ENCODE data around the gene LY6G5B. TPM values are rescaled to one million over a fixed set of nuclear protein-coding genes. Genes with fewer than 3 reads are reported as not detected.
A peak's percentile ranks its signal among the peaks of the same experiment; 100 is the strongest.

The LY6G5B gene
- total RNA-seq, 2 experiments from 2014 or later, result 17.6 to 21.4 TPM

DNA sequence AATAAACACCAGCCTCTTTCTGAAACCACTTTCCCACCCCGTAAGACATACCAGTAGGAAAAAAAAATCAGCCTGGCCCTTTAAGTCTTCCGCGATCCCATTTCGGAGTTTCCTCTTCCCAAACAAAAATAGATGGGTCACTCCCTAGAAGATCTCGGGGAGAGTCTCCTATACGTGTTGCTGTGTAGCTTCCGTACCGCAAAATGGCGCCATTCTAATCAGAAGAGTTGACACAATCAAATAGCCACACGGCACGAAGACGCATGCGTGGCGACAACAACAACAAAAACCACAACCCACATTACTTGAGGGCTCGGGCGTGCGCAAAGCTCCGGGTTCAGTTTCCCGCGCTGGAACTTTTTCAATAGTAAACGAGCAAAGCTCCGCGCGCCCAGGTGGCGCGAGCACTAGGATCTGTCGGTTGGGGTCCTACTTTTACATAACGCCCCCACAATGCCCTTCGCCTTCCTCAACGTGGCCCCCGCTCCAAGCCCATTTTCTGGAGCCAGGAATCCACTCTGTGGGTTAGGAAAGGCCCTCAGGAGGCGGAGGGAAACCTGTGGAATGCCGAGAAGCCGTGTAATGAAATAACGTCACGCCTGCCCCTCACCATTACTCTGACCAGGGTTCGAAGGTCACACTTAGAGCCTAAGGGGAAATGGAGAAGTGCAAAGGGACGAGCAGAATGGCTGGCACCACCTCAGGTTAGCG, 4.8 kb upstream of the LY6G5B start, which contains the start of gene GPANK1:
Gene GPANK1 (minus strand): TSS at position 208 of the 711 bp plus-strand sequence. CDS start 519 bp downstream, outside the sequence.
- no peaks in the 10 kb centered on the region for H3K9me3 Mint-ChIP-seq
- H3K4me3 Mint-ChIP-seq, result peak within 1 kb of the TSS; percentile 96
- peak; percentile 86 for DNase-seq
- H3K36me3 Mint-ChIP-seq, result peaks cover 69% of the 10 kb centered on the region
- H3K27ac Mint-ChIP-seq, result peak within 1 kb of the TSS; percentile 97
- peaks cover 51% of the 10 kb centered on the region for H3K4me1 Mint-ChIP-seq
- H3K27me3 Mint-ChIP-seq, result no peaks in the 10 kb centered on the region

DNA sequence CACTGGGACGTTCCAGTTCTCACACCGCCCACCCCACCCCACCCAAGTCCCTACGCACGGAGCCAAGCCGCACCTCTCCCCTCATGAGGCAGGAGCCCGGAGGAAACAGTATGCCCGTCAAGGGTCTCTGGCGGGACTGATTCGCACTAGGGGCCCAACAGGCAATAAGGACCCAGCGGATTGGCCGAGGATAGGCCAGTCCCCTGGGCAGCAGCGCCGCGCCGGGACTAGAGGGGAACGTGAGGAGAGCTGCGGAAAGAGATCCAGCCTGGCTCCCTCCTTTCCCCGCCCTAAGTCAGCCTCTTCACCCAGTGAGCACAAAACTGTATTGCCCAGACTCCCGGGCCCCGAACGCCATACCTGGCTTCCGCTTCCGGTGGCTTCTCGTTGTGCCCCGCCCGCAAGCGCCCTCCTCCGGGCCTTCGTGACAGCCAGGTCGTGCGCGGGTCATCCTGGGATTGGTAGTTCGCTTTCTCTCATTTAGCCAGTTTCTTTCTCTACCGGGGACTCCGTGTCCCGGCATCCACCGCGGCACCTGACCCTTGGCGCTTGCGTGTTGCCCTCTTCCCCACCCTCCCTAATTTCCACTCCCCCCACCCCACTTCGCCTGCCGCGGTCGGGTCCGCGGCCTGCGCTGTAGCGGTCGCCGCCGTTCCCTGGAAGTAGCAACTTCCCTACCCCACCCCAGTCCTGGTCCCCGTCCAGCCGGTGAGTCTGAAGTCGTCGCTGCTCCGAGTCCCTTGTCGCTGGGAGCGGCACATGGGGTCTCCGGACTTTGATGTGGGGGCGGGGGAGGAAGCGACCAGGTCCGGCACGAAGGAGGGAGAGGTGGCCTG, 4.1 kb upstream of the LY6G5B start, which contains the start of gene CSNK2B:
Gene CSNK2B (plus strand): TSS at position 580 of the 836 bp plus-strand sequence. CDS start 752 bp downstream, outside the sequence.
- H3K36me3 Mint-ChIP-seq, result peaks cover 70% of the 10 kb centered on the region
- H3K4me1 Mint-ChIP-seq, result peaks cover 48% of the 10 kb centered on the region
- H3K4me3 Mint-ChIP-seq, result peak within 1 kb of the TSS; percentile 96
- no peaks in the 10 kb centered on the region for H3K9me3 Mint-ChIP-seq
- peak; percentile 98 for DNase-seq
- H3K27ac Mint-ChIP-seq, result peak within 1 kb of the TSS; percentile 97
- no peaks in the 10 kb centered on the region for H3K27me3 Mint-ChIP-seq

DNA sequence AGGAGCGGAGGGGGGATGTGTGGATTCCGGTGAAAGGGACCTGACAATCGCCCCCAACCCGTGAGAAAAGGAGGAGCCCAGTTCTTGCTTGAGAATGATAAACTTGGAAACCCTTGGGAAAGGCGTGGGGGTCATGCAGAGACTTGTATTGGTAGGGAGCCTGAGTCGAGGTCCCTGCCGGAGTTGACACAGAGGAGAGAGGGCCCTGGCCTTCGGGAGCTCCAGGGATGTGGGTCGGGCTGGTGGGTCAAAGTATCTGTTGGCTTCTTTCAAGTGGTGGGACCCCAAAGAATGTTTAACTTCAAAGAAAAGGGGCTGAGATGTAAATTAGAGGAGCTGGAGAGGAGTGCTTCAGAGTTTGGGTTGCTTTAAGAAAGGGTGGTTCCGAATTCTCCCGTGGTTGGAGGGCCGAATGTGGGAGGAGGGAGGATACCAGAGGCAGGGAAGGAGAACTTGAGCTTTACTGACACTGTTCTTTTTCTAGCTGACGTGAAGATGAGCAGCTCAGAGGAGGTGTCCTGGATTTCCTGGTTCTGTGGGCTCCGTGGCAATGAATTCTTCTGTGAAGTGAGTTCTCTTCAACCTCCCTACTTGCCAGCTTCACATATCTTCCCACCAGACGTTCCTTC, 3.3 kb upstream of the LY6G5B start:
- Mint-ChIP-seq H3K9me3 (no peaks in the 10 kb centered on the region), H3K4me3 (peak overlapping the region; percentile 96), H3K27ac (peak overlapping the region; percentile 97), H3K27me3 (no peaks in the 10 kb centered on the region), H3K36me3 (peaks cover 65% of the 10 kb centered on the region), H3K4me1 (peaks cover 41% of the 10 kb centered on the region)
- DNase-seq, result no peak

DNA sequence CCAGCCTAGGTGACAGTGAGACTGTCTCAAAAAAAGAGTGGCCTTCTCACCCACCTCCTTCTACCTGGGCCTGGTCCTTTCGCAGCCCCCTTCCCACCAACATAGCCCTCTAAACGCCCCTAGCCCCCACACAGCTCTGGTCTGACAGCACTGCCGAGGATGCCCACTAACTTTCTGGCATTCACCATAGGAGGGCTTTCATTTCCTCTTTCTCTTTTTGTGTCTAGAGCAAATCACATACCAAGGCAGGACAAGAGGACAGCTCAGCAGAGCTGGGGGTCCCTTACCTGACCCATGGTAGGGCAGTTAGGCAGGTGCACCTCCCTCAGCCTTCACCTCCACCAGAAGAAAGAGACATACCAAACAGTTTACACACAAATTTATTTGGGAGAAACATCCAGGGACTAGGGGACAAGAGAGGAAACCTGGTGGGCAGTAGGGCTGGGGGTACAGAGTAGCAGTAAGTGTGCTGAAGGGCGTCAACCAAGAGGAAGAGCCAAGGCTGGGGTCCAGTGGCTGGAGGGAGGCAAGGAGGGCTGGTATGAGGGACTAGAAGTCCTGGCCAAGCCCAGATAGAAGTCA, 6.6 kb downstream of the LY6G5B start:
- Mint-ChIP-seq H3K9me3 (no peaks in the 10 kb centered on the region), H3K4me3 (no peak overlapping the region), H3K4me1 (peaks cover 9% of the 10 kb centered on the region), H3K27ac (no peak overlapping the region), H3K36me3 (peaks cover 5% of the 10 kb centered on the region), H3K27me3 (no peaks in the 10 kb centered on the region)
- DNase-seq, result no peak

DNA sequence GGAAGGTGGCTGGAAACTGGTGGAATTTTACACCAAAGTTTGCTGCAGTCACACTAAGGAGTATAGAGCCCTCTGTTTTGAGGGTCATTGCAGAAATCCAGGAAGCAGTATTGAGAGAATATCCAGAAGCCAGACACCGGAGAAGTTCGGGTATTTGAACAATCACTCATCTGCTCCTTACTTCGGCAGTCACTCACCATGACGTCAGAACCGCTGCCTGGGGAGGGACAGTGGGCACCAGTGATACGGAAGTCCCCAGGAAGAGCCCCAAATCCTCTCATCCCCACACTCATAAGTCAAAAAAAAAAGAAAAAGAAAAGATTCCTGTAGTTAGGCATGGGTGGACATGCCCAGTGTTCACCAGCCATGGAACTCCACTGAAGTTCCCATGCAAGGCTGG, 7.1 kb downstream of the LY6G5B start:
- no peaks in the 10 kb centered on the region for H3K27me3 Mint-ChIP-seq
- H3K36me3 Mint-ChIP-seq, result peaks cover 7% of the 10 kb centered on the region
- H3K4me1 Mint-ChIP-seq, result peaks cover 14% of the 10 kb centered on the region
- no peak overlapping the region for H3K4me3 Mint-ChIP-seq
- H3K27ac Mint-ChIP-seq, result no peak overlapping the region
- DNase-seq, result no peak
- no peaks in the 10 kb centered on the region for H3K9me3 Mint-ChIP-seq

DNA sequence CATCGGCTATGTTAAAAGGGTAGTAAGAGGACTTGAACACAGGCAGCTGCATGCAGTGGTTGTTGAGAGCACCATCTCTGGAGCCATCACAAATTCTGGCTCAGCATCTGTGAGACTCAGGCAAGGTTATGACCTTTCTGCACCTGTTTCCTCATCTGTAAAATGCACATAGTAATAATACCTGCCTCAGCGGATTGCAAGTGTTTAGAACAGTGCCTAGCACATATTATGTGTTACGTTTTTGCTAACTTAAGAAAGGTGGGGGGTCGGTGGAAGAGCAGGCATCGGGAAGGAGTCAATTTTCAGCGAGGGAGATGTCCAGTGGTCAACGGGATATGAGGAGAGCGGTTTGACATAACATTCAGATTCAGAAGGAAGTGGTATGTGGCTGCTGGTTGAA, 8.2 kb downstream of the LY6G5B start:
- no peaks in the 10 kb centered on the region for H3K9me3 Mint-ChIP-seq
- no peak overlapping the region for H3K4me3 Mint-ChIP-seq

DNA sequence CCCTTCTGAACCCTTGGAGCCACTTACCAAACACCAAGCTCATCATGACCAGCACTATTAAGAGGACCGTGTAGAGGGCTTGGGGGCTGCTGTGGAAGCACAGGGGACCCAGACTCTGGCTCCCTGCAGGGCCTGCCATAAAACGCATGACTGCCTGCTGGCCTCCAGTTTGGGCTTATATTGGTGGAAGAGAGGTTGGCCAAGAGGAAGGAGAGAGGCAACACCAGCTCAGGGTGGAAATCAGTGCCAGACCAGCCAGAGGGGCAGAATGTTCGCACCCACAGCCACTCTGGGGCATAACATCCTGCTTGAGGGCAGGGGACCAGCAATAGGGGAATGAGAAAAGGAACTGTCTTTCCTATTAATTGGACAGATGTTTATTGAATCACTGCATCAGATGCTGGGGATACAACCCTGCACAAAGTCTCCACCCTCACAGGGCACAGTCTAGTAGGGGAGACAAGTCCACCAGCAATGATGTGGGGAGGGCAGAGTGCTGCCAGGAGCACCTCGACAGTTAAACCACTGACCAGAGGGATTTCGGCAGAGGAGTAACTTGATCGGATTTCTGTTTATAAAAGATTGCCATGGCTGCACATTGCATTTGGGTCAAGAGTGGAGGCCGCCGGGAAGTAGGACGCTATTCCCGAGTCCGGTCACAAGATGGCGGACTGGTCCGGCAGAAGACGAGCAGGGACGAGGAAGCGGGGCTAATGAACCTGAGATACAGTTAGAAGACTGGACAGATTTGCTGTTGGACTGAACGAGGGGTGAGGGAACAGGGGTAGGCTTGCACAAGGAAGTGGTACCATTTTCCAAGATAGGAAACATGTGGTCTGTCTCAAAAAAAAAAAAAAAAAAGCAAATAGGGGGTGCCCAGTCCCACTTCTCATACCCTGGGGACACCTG, 10.7 kb downstream of the LY6G5B start, which contains the start of gene LY6G5C:
Gene LY6G5C (minus strand): TSS at position 842 of the 909 bp plus-strand sequence. CDS start 694 bp downstream, at position 148.
- Mint-ChIP-seq H3K9me3 (no peaks in the 10 kb centered on the region), H3K27ac (peak within 1 kb of the TSS; percentile 8)
- peak; percentile 61 for DNase-seq

More for the DNA sequence above, 8.2 kb downstream of the LY6G5B start:
- peaks cover 2% of the 10 kb centered on the region for H3K36me3 Mint-ChIP-seq
- no peaks in the 10 kb centered on the region for H3K27me3 Mint-ChIP-seq
- no peak overlapping the region for H3K27ac Mint-ChIP-seq
- peaks cover 14% of the 10 kb centered on the region for H3K4me1 Mint-ChIP-seq
- no peak for DNase-seq

DNA sequence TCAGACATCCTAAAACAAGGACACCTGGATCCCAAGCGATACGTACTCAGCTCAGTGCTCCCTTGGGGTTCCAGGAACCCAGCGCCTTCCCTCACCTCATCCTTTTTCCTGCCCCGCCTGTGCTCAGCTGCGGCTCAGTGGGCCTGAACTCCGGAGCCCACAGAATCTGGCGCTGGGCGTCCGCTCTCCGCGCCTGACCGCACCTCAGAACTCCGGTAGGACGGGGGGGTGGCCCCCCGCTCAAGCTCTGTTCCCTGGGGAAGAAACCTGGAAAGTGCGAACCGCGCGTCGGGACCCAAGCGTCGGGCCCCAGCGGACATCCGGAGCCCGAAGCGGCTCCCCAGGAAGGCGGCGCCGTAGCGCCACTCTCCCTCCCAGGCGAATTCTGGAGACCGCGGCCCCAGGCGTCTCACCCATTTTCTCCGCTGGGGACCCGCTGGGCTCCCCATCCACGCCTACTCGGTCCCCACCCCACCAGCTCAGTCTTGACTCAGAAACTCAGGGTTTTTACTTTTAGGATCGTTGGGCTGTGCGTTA, 11.4 kb downstream of the LY6G5B start:
- peak; percentile 64 for DNase-seq
- Mint-ChIP-seq H3K27me3 (no peaks in the 10 kb centered on the region), H3K36me3 (peaks cover 6% of the 10 kb centered on the region), H3K4me1 (peaks cover 14% of the 10 kb centered on the region), H3K27ac (peak overlapping the region; percentile 8), H3K9me3 (no peaks in the 10 kb centered on the region), H3K4me3 (peak overlapping the region; percentile 65)

More for the DNA sequence above, 10.7 kb downstream of the LY6G5B start, which contains the start of gene LY6G5C:
- Mint-ChIP-seq H3K27me3 (no peaks in the 10 kb centered on the region), H3K36me3 (peaks cover 2% of the 10 kb centered on the region), H3K4me3 (peak within 1 kb of the TSS; percentile 65), H3K4me1 (peaks cover 14% of the 10 kb centered on the region)

DNA sequence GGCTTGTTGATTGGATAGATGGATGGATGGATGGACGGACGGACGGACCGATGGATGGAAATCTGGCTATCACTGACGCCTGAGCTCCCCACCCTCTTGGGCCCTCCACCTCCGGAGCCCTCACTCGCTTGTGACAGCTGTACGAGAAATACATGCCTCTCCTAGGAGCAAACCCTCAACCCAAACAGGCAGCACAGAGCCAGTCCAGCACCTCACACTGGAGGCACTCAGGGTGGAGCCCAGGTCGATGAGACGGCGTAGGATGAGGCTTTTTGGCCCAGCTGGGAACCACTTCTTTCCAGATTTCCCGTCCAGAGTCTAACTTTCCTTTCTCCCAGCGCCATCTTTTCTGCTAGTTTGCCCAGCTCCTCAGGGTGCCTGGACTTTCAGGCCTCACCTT, 13.8 kb downstream of the LY6G5B start:
- Mint-ChIP-seq H3K27ac (no peak overlapping the region), H3K9me3 (no peaks in the 10 kb centered on the region), H3K36me3 (peaks cover 6% of the 10 kb centered on the region), H3K4me1 (peaks cover 14% of the 10 kb centered on the region), H3K27me3 (no peaks in the 10 kb centered on the region), H3K4me3 (no peak overlapping the region)
- no peak for DNase-seq

DNA sequence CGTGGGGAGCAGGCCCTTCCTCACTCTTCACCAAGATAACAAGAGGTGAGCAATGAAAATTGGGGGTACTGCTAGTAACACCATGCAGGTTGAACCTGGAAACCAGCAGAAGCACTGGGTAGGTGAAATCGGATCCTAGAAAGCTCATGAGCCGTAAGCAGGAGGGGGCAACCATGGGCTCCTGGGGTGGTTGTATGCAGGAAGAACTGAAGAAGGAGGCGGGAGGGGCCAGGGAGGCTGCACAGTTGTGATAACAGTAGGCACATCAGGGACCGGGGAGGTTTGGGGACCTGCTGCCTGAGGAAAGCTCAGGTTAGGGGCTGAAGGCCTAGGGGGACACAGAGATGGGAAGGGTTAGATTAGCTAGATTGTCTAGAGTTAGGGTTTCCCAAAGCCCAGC, 16.7 kb downstream of the LY6G5B start:
- Mint-ChIP-seq H3K27me3 (no peaks in the 10 kb centered on the region), H3K36me3 (peaks cover 5% of the 10 kb centered on the region), H3K9me3 (no peaks in the 10 kb centered on the region), H3K4me3 (no peak overlapping the region), H3K4me1 (peaks cover 6% of the 10 kb centered on the region), H3K27ac (no peak overlapping the region)
- no peak for DNase-seq

DNA sequence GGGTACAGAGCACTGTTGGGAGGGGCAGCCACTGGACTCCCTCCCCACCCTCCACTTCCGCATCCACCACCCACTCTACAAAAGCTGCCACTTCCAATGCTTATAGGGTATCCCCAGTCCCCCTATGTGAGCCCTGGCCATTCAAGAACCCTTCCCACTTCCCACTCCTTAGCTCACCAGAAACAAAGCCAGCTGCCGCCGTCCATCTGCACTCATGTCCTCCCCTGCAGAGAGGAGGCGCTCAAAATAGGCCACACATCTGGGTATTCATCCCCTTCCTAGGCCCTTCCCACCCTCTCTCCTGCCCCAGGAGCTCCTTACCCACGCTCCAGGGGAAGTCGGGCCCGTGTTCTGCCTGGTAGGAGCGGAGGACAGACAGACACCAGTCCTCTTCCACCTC, 17.5 kb downstream of the LY6G5B start:
- no peaks in the 10 kb centered on the region for H3K27me3 Mint-ChIP-seq
- H3K27ac Mint-ChIP-seq, result no peak overlapping the region
- peaks cover 4% of the 10 kb centered on the region for H3K36me3 Mint-ChIP-seq
- no peak overlapping the region for H3K4me3 Mint-ChIP-seq
- H3K4me1 Mint-ChIP-seq, result peaks cover 2% of the 10 kb centered on the region
- no peak for DNase-seq
- no peaks in the 10 kb centered on the region for H3K9me3 Mint-ChIP-seq

DNA sequence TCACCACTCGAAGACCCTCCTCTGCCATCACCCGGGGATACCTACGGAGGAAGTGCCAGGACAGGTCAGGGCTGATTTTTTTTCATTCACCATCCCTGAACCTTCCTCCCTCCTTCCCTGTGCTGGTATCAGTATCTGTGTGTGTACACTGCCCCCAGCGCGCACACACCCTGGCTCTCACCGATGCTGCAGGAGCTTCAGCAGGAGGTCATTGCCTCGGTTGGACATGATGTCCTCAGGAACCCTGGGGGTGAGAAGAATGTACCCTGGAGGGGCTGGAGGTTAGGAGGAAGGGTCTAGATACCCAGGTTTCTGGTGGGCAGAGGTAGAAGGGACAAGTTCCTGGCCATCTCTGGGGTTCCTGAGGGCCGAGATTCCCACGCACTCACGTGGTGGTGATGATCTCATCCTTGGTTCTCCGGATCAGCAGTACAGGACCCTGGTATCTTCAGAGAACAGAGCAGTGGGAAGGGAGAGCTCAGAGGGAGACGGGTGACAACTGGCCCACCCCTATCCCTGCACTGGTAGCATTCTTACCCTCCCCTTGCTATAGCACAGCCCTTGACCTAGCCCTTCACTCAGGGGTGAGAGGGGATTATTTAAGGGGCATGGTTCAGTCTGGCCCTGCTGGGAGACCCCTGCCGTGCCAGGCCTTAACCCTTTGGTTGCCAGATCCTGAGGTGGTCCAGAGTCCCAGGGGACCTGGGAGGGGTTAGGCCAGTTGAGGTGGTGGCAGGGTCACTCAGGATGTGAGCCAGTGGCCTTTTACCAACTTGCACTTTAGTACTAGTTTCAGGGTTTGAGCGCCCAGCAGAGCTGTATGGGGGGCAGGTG, 18.3 kb downstream of the LY6G5B start:
- H3K27me3 Mint-ChIP-seq, result no peaks in the 10 kb centered on the region
- no peak overlapping the region for H3K27ac Mint-ChIP-seq
- no peaks in the 10 kb centered on the region for H3K9me3 Mint-ChIP-seq
- H3K4me1 Mint-ChIP-seq, result peaks cover 2% of the 10 kb centered on the region
- H3K36me3 Mint-ChIP-seq, result peaks cover 8% of the 10 kb centered on the region
- no peak overlapping the region for H3K4me3 Mint-ChIP-seq
- DNase-seq, result no peak
